Stimulated activated naive CD4-positive, alpha-beta T cell treated with Interleukin-2 at 50 U/mL for 16 hours (primary cell): ENCODE results near the gene TRDMT1.

Experiments
- DNase-seq: peaks from one replicate; lab custom pipeline; 2025; lab: John Stamatoyannopoulos, UW

TRDMT1 gene

DNA sequence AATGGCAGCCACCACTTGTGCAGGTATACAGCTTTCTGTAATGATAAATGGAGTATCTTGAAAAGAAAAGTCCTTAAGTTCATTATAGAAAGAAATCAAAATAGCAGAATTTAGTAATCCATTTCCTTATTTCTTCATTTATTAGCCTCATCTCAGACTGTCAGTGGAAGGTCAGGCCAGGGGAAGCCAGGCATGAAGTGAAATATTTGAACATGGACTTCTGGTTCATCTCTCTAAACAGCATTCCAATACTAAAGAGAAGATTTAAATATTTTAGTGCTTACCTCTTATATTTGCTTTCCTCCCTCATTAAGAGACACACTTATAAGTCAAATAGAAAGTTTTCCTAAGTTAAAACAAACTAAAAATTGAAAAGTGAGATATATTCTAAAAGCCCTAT lies 26.8 kb downstream of the TRDMT1 start:
- DNase-seq, result no peak

DNA sequence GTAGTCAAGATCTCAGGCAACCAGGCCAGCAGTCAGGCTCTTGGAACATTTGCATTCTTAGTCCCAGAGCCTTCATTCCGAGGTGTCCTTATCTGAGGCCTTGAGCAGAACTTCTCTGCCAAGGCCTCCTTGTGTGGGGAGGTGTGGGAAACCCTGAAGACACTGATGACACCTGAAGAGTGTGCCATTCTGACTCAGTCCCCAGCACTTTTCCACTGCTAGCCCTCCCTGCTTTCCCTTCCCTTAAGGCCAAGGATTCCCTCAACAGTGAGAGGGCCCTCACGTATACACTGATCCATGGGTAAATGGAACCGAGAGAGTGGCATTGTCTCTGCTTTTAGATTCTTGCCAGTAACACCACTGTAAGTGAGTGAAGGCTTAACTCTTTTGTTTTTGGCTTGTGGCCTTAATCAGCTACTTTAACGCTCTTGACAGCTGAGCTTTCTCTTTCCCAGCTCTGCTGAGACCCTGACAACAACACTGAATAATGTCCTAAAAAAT lies 30.3 kb downstream of the TRDMT1 start:
- no peak for DNase-seq

DNA sequence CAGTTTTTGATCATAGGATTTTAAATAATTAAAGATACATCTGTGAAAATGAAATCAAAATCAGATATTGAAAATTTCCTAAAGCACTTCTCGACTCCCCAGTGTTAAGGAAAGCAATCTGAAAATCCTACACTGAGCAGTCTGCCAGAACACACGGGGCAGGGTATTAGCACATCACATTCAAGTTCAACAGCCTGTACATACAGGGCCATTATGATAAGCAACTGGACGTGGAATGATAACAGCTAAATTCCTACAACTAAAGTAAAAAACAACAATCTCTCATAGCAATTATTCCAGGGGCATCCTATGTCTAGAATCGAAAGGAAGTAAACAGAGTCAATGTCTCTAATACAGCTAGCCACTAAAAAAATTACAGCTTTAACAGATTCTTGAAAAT lies 31.7 kb downstream of the TRDMT1 start:
- no peak for DNase-seq

DNA sequence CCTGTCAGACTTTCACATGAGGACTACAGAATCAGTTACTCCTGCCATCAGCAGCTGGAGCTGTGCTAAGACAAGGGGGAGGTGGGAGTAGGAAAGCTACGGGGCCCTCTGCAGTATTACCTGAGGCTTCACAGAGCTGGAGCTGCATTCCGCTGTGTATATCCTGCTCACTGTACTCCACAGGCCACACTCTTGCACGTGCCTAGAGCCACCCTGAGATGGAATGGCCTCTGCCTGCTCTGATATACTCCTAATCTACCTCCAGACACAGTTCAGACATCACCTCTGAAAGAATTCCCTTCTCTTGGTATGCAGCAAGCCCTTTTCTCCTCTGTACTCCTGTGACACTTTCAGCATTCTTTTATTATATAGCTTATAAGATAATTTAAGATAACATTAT lies 34.8 kb downstream of the TRDMT1 start:
- no peak for DNase-seq

DNA sequence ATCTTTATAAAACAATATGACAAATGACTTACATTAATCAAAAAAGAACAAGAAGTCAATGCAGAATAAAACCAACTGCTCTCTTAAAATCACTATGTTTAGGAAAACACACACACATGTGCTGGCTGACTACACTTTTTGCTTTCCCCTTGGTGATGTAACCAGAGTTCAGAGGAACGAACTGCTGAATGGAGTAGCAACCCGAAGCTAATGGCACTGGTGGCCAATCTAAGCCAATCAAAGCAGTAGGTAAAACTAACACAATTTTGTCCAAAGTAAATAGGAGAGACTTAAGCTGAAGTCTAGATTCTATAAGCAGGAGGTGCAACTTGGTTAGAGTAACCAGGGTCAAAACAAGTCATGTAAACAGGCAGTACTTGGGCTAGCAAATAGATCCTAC lies 38.6 kb downstream of the TRDMT1 start:
- DNase-seq, result no peak

DNA sequence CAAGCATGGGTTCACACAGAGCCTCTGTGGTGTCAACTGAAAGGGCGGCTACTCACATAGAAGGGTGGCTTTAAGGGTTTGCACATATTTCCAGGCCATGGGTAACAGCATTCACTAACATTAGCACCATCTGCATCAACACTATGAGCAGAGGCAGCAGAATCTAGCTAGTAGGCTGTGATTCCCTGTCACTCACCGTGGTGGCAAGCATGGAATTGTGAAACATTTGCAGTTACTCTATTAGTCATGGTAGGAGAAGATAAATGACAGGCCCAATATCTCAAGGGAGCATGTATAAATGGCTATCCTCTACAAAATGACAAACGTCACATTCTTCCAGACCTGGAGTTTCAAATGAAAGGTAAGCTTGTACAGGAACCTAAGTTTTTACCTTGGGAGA lies 39.7 kb downstream of the TRDMT1 start:
- DNase-seq, result no peak

DNA sequence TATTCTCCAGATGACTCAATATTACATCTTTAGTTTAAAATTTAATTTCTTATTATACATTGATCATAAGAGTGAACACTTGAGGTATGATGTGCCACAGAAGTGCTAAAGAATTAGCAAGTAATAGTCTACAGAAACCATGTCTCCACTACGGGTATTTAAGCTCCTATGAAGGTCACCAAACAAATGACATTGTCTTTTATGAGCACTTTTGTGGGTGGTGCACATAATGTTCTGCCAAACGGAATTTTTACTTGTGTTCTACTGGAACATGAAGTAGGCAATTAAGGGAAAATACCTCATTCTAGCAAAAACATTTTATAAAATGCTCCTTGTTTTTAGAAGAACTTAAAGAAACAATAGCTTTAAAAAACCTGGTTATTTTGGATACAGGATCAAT lies 44.4 kb downstream of the TRDMT1 start:
- DNase-seq, result no peak

DNA sequence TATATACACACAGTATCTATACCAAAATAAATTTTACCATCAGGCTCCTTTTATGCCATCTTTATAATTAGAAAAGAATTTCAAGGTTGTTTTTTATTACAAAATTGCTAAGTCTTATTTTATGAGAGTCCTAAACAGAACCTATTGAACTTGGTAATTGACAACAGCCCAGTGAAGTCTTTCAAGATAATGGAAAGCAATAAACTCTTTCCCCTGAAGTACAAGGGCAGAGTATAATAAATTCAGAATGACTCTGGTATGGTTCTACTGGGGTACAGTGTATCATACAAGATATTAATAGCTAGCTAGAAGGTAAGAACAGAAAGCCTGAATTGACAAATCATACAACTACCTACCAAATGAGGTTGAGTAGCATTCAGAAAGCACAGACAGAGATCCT lies 45.6 kb downstream of the TRDMT1 start:
- no peak for DNase-seq

DNA sequence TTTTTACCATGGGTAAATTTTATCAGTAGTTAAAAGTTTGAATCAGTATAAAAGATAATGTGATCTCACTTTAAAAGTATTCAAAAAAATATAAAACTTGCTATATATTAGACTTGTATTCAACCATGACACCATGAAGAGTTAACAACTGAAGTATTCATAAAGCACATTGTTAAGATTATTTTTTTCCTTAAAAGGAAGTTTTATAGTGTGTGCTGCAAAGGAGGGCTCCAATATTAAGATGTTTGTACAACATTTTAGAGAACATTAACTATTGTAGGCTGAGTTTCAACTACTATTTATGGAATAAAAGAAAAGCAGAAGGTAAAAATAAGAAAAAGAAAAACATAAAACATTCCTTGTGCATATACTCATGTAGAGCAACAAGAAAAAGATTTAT lies 47.4 kb downstream of the TRDMT1 start:
- no peak for DNase-seq

DNA sequence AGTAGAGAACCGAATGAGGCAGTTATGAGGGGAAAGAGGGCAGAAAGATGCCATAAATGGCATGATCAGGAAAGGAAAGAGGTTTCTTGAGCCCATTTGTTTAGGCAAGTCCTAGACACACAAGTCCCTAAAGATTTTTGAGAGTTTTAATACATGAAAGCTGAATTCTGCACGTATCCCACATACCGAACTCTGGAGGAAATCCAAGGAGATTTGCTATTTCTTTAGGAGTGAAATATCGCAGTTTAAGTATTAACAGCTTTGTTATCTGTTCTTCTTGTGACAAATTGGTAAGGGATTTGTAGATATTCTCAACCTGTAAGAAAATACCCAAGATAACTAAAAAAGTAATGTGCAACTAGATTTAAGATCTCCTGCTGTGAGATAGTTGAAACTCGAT lies 48.2 kb downstream of the TRDMT1 start:
- DNase-seq, result no peak

DNA sequence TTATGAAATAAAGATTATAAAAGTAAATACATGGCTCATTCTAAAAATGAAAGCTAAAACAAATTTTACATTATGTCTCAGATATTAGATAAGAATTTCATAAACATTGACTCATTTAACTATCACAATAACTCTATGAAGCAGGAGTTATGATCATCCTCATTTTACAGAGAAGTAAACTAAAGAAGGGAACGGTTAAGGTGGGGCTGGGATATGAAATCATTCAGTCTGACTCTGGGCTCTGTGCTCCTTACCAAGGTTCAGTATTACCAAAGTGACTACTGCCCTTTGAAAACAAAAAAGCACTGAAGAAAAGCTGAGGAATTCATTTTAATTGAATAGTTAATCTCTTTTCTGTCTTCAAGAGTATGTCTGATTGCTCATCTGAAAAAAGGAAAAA lies 49.8 kb downstream of the TRDMT1 start:
- no peak for DNase-seq

DNA sequence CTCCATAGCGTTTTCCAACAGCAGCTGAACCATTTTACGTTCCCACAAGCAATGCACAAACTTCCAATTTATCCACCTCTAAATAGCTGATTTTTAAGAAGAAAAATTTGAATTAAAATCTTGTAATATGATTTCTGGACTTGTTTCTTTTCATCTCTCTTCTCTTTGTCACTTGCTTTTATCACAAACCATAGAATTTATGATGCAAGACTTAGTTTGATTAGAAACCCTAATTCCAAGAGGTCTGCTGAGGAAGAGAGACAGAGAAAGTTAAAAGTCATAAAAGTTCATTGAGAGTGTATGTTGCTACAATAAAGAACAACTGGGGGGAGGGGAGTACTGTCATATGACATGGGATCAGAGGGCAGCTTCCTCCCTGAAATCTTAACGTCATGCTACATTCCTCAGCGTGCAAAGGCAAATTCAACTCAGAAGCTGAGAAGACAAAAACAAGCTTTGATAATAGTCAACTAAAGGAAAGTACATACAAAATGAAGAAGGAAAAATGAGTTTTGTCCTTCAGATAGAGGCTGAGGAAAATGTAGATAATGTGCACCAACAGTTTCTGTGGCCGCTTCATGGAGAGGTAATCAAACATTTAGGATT lies 53.5 kb downstream of the TRDMT1 start:
- no peak for DNase-seq

DNA sequence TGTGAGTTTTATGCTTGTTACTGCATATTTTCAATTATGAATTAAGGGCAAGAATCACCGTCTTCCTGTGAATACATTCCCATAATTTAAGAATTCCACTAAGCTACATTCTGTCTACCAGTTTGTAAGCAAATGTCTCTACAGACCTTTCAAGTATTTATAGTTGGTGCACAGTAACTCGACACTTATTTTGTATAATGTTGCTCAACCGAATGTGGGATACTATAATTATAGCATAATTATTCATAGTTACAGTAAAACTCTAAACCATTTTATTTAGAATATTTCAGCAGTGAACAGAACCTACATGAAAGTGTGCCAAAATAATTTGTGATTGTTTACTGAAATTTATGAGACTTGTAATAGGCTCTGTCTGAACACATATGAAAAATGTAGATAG lies 54.6 kb downstream of the TRDMT1 start:
- no peak for DNase-seq

DNA sequence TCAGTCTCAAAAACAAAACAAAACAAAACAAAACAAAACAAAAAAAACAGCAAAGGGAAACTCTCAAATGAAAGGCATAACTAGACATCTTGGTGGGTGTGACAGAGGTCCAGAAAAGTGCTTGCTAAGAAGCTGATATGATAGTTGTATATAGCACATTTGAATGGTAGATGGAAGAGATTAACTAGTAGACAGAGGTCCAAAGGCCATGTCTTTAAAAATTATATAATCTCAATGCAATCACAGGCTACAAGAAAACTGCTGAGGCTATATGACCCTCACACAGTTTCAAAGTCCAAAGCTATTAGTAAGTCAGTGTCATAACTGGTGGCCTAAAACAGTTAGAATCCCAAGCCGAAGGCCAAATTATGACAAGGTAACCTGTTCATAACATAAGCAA lies 56.2 kb downstream of the TRDMT1 start:
- DNase-seq, result no peak

DNA sequence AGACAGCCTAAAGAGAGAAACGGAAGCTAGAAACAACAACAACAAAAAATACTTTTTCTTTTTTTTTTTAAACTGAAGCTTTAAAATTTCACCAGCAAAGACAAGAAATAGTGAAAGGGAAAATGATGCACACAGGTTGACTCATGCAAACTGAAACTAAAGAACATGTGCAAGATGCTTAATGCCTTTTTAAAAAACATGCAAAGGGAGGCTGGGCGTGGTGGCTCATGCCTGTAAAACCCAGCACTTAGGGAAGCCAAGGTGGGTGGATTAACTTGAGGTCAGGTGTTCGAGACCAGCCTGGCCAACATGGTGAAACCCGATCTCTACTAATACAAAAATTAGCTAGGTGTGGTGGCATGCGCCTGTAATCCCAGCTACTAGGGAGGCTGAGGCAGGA lies 56.7 kb downstream of the TRDMT1 start:
- DNase-seq, result peak; percentile 53

DNA sequence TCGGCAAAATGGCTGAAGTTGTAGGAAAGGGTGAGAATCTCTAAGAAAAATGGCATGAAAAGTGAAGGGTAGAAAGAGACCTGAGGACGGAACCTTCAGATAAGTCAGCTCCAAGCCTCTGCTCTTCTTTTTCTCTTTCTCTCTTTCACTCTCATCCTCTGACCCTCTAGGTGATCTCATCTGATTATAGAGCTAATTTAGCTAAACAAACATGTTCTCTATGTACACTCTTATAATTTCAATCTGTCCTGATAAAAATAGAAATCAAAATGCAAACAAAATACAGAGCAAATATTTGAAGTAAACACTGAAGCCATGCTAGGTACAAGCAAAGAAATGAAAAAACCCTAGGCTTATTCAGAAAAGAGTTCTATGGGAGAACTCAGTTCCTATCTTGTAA lies 57.4 kb downstream of the TRDMT1 start:
- DNase-seq, result no peak

DNA sequence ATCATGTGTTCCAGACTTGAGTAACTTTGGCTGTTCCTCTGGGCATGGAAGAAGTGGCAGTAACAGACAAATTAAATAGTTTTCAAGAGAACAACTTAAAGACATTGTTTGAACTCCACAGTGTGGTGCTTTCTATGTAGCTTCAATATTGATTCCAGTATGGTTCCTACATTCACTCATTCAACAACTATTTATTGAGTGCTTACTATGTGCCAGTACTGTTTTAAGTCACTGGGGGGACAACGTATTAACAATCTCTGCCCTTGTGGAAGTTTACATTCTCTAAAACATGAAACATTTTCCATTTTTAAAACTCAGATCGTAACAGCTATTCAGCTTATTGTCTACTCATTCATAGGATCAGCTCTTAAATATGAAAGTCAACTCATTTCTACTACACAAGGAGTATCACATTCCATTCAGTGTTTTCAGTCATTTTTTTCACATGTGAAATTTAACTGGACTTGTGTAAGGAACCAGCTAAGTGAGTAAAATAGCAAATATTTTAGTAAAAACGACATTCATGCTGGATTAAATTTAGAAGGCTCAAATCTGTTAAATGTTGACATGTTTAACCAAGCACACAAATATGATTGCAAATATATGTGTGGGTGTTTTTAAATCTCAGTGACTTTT lies 58.3 kb downstream of the TRDMT1 start:
- DNase-seq, result no peak

DNA sequence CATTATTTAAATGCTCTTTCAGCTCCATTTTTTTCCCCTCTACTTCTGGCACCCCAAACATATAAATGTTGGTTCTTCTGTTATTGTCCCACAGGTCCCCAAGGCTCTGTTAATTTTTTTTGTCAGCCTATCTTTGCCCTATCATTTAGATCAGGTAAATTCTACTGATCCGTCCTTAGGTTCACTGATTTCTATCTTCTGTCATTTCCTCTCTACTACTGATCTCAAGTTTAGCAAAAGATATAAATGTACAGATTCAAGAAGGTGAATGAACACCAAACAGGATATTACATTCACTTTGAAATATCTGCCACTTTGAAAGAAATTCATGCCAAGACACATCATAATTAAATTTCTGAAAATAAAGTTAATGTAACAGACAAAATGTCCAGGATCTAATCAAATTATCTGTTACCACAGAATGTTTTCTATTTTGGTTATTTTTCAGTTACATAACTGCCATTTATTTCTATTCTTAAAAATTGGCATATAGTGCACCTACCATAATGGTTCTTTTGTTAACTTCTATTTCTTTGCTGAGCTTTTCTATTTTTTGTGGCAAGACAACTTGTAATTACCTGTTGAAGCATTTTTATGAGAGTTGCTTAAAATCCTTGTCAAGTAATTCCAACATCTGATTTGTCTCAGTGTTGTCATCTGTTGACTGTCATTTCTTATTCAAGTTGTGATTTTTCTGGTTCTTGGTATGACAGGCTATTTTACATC lies 59.8 kb downstream of the TRDMT1 start:
- no peak for DNase-seq

DNA sequence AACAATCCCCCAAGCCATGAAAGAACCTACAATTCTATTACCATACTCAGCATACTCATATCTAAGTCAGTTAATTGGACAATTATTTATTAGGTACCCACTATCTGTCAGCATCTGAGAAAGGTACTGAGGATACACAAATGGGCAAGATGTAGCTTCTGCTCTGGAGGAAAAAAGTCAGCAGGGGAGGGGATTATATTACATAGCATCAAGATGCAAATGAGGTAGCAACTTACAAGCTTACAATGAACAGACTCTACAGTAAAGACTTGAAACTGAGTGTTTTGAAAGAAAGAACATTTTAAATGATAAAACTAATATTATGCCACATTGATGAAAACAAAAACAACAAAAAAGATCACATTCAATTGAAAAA lies 61.1 kb downstream of the TRDMT1 start:
- no peak for DNase-seq

DNA sequence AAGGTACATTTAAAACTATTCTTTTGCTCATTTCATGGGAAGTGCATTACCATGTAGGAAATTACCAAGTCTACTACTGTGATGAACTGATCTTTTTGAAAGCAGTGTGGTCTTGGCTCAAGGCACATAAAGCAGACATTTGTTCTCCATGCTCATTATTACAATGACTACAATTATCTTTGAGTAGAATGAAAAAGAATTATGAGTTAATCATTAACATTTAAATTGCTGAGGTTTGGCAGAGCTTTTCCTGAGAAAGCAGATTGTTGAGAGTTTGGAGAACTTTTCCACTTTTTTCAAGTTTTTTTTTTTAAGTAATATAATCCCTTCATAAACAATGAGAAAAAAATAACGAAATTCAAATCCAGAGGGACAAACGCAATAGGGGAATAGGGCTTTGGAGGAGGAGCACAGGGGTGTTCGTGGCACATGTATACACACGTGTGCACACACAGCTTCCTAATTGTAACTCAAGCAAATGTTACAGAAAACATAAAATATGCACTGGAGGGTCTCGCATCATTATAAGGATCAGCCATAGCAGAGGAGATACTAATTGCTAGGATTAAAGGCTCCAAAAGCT lies 62.9 kb downstream of the TRDMT1 start:
- DNase-seq, result no peak

DNA sequence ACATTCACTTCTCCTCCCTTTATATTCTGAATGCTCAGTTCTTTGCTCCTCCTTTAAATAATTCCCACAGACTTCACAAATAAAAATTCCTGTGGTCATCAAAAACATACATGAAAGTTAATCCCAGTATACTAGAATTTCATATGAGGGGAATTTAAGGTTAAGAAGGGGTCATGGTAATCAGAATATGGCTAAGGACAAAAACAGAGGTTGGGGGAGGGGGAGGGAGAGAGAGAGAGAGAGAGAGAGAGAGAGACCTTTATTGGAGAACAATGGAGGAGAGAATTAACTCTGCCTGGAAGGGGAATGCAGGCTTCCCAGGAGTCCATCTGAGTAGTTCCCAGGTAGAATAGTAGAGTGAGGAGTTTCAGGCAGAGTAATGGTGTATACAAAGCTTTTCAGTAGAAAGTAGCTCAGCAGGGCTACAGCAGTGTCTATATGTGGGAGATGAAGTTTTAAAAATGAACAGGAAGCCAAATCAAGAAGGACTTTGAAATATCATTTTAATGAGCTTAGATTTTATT lies 66.7 kb downstream of the TRDMT1 start:
- no peak for DNase-seq

DNA sequence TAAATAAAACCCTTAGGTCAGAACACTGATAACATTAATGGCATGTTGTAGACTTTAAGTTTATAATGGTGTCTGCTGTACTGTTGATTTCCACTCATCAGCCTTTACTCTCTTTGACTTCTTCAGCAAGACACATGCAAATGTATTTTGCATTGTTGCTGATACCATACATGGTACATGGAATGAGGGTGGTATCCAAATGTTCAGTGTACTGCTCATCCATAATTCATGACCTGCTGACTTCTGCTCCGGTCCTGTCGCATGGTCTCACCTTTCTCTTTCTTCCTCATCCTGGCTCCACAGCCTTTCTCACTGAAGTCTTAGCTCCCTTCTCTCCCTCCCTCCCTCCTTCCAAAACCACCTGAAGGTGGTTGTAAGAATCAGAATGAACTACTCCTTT lies 67.2 kb downstream of the TRDMT1 start:
- DNase-seq, result no peak

DNA sequence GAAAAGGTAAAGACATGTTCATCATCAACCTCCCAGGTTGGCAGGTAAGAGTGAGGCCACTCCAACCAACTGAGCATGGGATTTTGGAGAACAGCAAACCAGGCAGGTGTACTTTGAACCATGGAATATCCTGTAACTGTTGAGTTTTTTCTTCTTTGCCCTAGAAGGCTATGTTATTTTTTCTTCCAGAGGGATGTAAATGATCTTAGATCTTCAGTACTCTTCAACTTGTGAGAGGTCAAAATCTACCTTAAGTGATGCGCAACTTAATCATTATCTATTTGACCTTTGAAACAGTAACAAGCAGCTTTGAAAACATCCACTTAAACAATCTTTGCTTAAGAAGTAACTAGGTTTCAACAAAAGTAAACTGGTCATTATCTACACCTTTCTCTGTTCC lies 71.7 kb downstream of the TRDMT1 start, which contains the start of gene CUBN:
Gene CUBN, minus strand, starts transcription at position 71 of the 400 bp plus-strand sequence. Its CDS starts 46 bp downstream, at position 25.
- no peak for DNase-seq
